ENCODE measurements around the gene SOAT1.

GRCh38 chr1:179327679-179328078 lies 34.1 kb downstream of the SOAT1 start:
- no peak for TF ChIP-seq CTCF (IDR thresholded peaks at IDR 0.05)
- no peak for TF ChIP-seq EZH2 (IDR thresholded peaks at IDR 0.05; ENCODE audit: borderline replicate concordance, insufficient read depth, low read depth, low read length, poor library complexity, severe bottlenecking)

Measured in B cell (primary cell).